Prostate gland (tissue), 2 donors: ENCODE measurements around the gene HPS3.

Experiments
- POLR2A ChIP-seq: fragments of 450-650 bp; IDR thresholded peaks from one replicate; pipeline ENCODE4 v1.6.1; 2016; ENCODE audit warnings: antibody characterized with exemption, mild to moderate bottlenecking
- POLR2AphosphoS5 ChIP-seq: sonication (generic); formaldehyde crosslinking; IDR thresholded peaks from one replicate; pipeline ENCODE4 v1.6.1; 2017; ENCODE audit warnings: antibody characterized with exemption
- TF ChIP-seq, protein P1 (sequence below), 4 experiments: fragments of 200-600 bp in 2 of 4; fragments of 450-650 bp in 2 of 4; sonication (generic) in 2 of 4; IDR thresholded peaks; 1 replicate in 3 of 4; 2 replicates in 1 of 4; pipeline ENCODE4 v1.5.1; 2016 to 2019; ENCODE audit warnings: antibody characterized with exemption in 4 of 4, mild to moderate bottlenecking in 2 of 4, moderate library complexity in 2 of 4

DNA sequence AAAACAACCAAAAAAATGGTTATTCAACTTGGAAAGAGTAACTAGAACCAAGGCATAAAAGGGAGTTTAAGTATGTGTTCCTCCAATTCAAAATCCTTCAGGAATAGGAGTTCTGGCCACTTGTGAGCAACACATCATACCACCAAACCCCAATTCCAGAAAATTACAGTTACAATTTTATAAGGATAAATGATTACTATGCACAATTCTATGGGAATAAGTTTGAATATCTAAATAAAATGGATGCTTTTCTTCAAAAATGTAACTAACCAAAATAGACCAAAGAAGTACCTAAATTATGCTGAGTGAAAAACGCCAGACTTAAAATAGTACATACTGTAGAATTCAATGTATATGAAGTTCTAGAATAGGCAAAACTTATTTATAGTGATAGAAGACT is 47.7 kb upstream of the HPS3 start:
- TF ChIP-seq, protein P1, sequence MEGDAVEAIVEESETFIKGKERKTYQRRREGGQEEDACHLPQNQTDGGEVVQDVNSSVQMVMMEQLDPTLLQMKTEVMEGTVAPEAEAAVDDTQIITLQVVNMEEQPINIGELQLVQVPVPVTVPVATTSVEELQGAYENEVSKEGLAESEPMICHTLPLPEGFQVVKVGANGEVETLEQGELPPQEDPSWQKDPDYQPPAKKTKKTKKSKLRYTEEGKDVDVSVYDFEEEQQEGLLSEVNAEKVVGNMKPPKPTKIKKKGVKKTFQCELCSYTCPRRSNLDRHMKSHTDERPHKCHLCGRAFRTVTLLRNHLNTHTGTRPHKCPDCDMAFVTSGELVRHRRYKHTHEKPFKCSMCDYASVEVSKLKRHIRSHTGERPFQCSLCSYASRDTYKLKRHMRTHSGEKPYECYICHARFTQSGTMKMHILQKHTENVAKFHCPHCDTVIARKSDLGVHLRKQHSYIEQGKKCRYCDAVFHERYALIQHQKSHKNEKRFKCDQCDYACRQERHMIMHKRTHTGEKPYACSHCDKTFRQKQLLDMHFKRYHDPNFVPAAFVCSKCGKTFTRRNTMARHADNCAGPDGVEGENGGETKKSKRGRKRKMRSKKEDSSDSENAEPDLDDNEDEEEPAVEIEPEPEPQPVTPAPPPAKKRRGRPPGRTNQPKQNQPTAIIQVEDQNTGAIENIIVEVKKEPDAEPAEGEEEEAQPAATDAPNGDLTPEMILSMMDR (IDR thresholded peaks at IDR 0.05), result no peak
- TF ChIP-seq POLR2A, result no peak
- no peak for TF ChIP-seq POLR2AphosphoS5
